Peyer's patch (tissue), 4 donors: ENCODE results near the gene C2orf68.

Experiments
- POLR2A ChIP-seq, 2 donors: fragments of 450-650 bp; IDR thresholded peaks; one replicate each; pipeline ENCODE4 v1.5.1; 2017; ENCODE audit warnings: antibody characterized with exemption in 2 of 2, mild to moderate bottlenecking in 2 of 2, moderate library complexity in 2 of 2
- TF ChIP-seq, protein P1 (sequence below), 6 experiments: fragments of 450-650 bp in 4 of 6; fragments of 200-600 bp in 2 of 6; sonication (generic) in 1 of 6; IDR thresholded peaks; one replicate each; pipeline ENCODE4 v1.5.1; 2017 to 2019; ENCODE audit warnings: antibody characterized with exemption in 6 of 6, mild to moderate bottlenecking in 3 of 6, moderate library complexity in 1 of 6

DNA sequence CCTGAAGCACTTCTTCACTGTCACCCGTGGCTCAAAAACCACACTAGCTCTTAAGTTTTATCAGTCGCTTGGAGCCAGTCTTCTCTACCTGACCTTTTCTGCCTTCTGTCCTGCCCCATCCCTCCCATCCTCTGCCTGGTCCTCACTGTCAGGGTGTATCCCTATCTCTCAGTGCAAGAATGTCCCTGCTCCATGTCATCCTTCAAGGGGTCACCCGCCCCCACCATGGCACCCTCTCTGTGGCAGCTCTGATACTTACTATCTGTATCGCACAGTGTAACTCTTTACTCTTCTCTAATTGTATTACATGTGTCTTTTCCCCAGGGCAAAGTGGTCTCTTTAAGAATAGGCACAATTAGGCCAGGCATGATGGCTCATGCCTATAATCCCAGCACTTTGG is 23.2 kb downstream of the C2orf68 start:
- TF ChIP-seq, protein P1, sequence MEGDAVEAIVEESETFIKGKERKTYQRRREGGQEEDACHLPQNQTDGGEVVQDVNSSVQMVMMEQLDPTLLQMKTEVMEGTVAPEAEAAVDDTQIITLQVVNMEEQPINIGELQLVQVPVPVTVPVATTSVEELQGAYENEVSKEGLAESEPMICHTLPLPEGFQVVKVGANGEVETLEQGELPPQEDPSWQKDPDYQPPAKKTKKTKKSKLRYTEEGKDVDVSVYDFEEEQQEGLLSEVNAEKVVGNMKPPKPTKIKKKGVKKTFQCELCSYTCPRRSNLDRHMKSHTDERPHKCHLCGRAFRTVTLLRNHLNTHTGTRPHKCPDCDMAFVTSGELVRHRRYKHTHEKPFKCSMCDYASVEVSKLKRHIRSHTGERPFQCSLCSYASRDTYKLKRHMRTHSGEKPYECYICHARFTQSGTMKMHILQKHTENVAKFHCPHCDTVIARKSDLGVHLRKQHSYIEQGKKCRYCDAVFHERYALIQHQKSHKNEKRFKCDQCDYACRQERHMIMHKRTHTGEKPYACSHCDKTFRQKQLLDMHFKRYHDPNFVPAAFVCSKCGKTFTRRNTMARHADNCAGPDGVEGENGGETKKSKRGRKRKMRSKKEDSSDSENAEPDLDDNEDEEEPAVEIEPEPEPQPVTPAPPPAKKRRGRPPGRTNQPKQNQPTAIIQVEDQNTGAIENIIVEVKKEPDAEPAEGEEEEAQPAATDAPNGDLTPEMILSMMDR (IDR thresholded peaks at IDR 0.05), result no peak
- TF ChIP-seq POLR2A (IDR thresholded peaks at IDR 0.05), result no peak
